ENCODE results near the gene ZNF185.

- no peak for TF ChIP-seq POLR2A (IDR thresholded peaks at IDR 0.05)
- no peak for TF ChIP-seq CTCF (IDR thresholded peaks at IDR 0.05 in 4 of 5, conservative IDR thresholded peaks at IDR 0.05 in 1 of 5)
Observed at GRCh38 chrX:152932144-152932543, 34.3 kb downstream of the ZNF185 start.
